CD4-positive, alpha-beta T cell (primary cell): ENCODE data around the gene MTHFD1L. TPM values are rescaled to one million over a fixed set of nuclear protein-coding genes. Genes with fewer than 3 reads are reported as not detected.

Experiments
- ATAC-seq: fragments of 200-7000 bp; cut with Tn5 transposase; one replicate; pipeline ENCODE4 v1.10.0; 2022; ENCODE audit warnings: mild to moderate bottlenecking; ENCODE audit not compliant: poor library complexity
- CTCF ChIA-PET: fragments of 350-600 bp; sonication (Branson Sonifier 250); formaldehyde crosslinking; loops from one replicate; lab custom pipeline; 2021; ENCODE audit warnings: antibody characterized with exemption, inconsistent platforms; lab: Charles Lee
- POLR2A ChIA-PET: fragments of 350-600 bp; sonication (Branson Sonifier 250); formaldehyde crosslinking; loops from one replicate; lab custom pipeline; 2021; ENCODE audit warnings: antibody characterized with exemption, inconsistent platforms; lab: Charles Lee
- DNase-seq, 14 experiments: peaks; one replicate each; pipeline ENCODE4 v3.0.0-alpha.2; 2013 to 2020; ENCODE audit warnings: mixed read lengths in 2 of 14
- H3K27ac ChIP-seq, 2 donors: one replicate each; pipeline versions ENCODE4 v1.5.1 to v1.7.0; 2013; ENCODE audit warnings: low read length in 2 of 2, low read depth in 1 of 2, mild to moderate bottlenecking in 1 of 2
- H3K27me3 ChIP-seq, 2 experiments: 1 replicate in 1 of 2; 2 replicates in 1 of 2; pipeline versions ENCODE4 v1.6.1 to v1.7.0; 2013; ENCODE audit warnings: low read length in 2 of 2, control low read depth in 1 of 2, mild to moderate bottlenecking in 1 of 2, moderate library complexity in 1 of 2; ENCODE audit not compliant: insufficient read depth in 2 of 2, control insufficient read depth in 1 of 2
- H3K36me3 ChIP-seq: one replicate; pipeline ENCODE4 v1.6.1; 2013; ENCODE audit warnings: low read length, control low read depth; ENCODE audit not compliant: insufficient read depth
- H3K4me1 ChIP-seq: one replicate; pipeline ENCODE4 v1.6.1; 2013; ENCODE audit warnings: low read length, control low read depth; ENCODE audit not compliant: insufficient read depth
- H3K4me3 ChIP-seq: one replicate; pipeline ENCODE4 v1.5.1; 2013; ENCODE audit warnings: mild to moderate bottlenecking, low read length, moderate library complexity
- H3K9me3 ChIP-seq, 2 experiments: 1 replicate in 1 of 2; 2 replicates in 1 of 2; pipeline versions ENCODE4 v1.6.1 to v1.7.0; 2013; ENCODE audit warnings: low read length in 2 of 2, mild to moderate bottlenecking in 2 of 2, control low read depth in 1 of 2, moderate library complexity in 1 of 2; ENCODE audit not compliant: control insufficient read depth in 1 of 2, insufficient read depth in 1 of 2
- H3K27ac Mint-ChIP-seq: one replicate; pipeline ENCODE4 v1.8.0; 2020; ENCODE audit warnings: mixed read lengths
- H3K27me3 Mint-ChIP-seq: one replicate; pipeline ENCODE4 v1.8.0; 2021; ENCODE audit warnings: mixed read lengths
- H3K36me3 Mint-ChIP-seq: one replicate; pipeline ENCODE4 v1.8.0; 2021; ENCODE audit warnings: low read depth, mixed read lengths
- H3K4me1 Mint-ChIP-seq: one replicate; pipeline ENCODE4 v1.8.0; 2021; ENCODE audit warnings: low read depth, mixed read lengths
- H3K4me3 Mint-ChIP-seq: one replicate; pipeline ENCODE4 v1.8.0; 2020; ENCODE audit warnings: mild to moderate bottlenecking, mixed read lengths
- H3K9me3 Mint-ChIP-seq: one replicate; pipeline ENCODE4 v1.8.0; 2020; ENCODE audit warnings: mixed read lengths
- intact Hi-C, 2 experiments: fragments of 100-400 bp; cut with DNase I in 1 of 2; cut with micrococcal nuclease in 1 of 2; formaldehyde crosslinking; loops; one replicate each; pipeline versions ENCODE4 v1.15.1 to v1.9.0; 2023 to 2025; cut with DNase I, micrococcal nuclease
- total RNA-seq, 174 experiments: library from RNA in 2 of 174; stranded (reverse) in 2 of 174; gene quantifications; one replicate each; pipeline ENCODE4 v1.2.3 and lab custom pipeline; 2021 to 2026
- TF ChIP-seq, protein P1 (sequence below): fragments of 200-600 bp; IDR thresholded peaks from one replicate; pipeline ENCODE4 v1.8.0; 2022; ENCODE audit warnings: antibody characterized with exemption, mild to moderate bottlenecking

MTHFD1L gene
- total RNA-seq, 2 experiments from 2014 or later: 8.8 to 9.7 TPM

DNA sequence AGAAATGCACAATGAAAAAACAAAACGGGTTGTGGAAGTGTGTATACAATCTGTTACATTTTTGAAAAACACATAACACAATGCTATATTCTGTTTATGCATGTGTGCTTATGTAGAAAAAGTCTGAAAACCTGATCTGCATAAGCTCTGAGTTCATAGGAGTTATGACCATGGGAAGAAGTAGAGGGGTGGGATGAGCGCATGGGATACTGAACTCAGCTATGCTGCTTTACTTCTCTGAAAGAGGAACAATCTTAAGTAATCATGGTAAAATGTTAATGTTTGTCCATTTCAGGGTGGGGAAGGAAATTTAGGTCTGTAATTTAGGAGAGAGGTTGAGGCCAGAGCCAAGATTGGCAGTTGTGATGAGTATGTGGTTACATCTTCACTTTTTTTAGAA, 126.8 kb downstream of the MTHFD1L start:
- ATAC-seq (no peak), DNase-seq (no peak)
- Mint-ChIP-seq H3K36me3 (peaks cover 15% of the 10 kb centered on the region), H3K4me1 (peaks cover 6% of the 10 kb centered on the region), H3K9me3 (peaks cover 2% of the 10 kb centered on the region), H3K27me3 (no peaks in the 10 kb centered on the region), H3K27ac (no peak overlapping the region), H3K4me3 (no peak overlapping the region)
- no peaks in the 10 kb centered on the region for H3K9me3 ChIP-seq
- CTCF ChIA-PET: no interaction called here
- no peaks in the 10 kb centered on the region for H3K27me3 ChIP-seq
- peaks cover 4% of the 10 kb centered on the region for H3K4me1 ChIP-seq
- POLR2A ChIA-PET: no interaction called here
- no peak overlapping the region for H3K4me3 ChIP-seq
- intact Hi-C loops: no loop called here
- no peaks in the 10 kb centered on the region for H3K36me3 ChIP-seq
- TF ChIP-seq, protein P1, sequence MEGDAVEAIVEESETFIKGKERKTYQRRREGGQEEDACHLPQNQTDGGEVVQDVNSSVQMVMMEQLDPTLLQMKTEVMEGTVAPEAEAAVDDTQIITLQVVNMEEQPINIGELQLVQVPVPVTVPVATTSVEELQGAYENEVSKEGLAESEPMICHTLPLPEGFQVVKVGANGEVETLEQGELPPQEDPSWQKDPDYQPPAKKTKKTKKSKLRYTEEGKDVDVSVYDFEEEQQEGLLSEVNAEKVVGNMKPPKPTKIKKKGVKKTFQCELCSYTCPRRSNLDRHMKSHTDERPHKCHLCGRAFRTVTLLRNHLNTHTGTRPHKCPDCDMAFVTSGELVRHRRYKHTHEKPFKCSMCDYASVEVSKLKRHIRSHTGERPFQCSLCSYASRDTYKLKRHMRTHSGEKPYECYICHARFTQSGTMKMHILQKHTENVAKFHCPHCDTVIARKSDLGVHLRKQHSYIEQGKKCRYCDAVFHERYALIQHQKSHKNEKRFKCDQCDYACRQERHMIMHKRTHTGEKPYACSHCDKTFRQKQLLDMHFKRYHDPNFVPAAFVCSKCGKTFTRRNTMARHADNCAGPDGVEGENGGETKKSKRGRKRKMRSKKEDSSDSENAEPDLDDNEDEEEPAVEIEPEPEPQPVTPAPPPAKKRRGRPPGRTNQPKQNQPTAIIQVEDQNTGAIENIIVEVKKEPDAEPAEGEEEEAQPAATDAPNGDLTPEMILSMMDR: no peak
- H3K27ac ChIP-seq: no peak overlapping the region

DNA sequence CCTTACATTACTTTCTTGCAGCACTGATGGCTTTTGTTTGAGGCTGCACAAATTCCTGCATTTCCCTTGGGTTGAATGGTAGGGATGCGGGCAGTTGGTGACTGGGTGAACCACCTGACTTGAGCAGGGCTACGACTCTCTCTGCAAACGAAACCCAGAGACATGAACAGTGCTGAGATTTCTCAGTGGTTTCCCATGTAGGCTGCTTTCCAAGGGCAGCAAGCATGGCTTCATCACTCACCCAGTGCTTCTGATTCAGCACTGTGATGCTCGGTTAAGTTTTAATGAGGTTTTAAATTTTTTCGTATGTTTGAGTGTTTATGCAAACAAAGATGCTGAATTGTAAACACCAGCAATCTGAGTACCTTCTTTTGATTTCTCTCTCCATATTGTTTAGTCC, 127.2 kb downstream of the MTHFD1L start:
- intact Hi-C loops: no loop called here
- Mint-ChIP-seq H3K9me3 (peaks cover 2% of the 10 kb centered on the region), H3K27me3 (no peaks in the 10 kb centered on the region), H3K36me3 (peaks cover 15% of the 10 kb centered on the region), H3K27ac (no peak overlapping the region), H3K4me1 (peaks cover 2% of the 10 kb centered on the region), H3K4me3 (no peak overlapping the region)
- Histone ChIP-seq H3K9me3 (no peaks in the 10 kb centered on the region), H3K4me3 (no peak overlapping the region), H3K36me3 (no peaks in the 10 kb centered on the region), H3K4me1 (no peaks in the 10 kb centered on the region), H3K27ac (no peak overlapping the region), H3K27me3 (no peaks in the 10 kb centered on the region)
- POLR2A ChIA-PET: no interaction called here
- CTCF ChIA-PET: no interaction called here
- TF ChIP-seq, protein P1: no peak
- ATAC-seq (no peak), DNase-seq (no peak)

DNA sequence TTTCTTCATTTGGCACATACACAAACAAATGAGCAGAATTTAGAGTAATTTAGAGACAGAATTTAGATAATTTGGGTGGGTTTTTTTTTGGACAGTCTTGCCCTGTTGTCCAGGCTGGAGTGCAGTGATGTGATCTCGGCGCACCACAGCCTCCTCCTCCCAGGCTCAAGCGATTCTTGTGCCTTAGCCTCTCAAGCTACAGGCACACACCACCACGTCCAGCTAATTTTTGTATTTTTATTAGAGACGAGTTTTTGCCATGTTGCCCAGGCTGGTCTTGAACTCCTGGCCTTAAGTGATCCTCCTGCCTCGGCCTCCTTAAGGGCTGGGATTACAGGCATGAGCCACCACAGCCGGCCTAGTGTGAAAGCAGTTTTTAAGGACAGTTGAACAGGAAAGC, 127.8 kb downstream of the MTHFD1L start:
- Histone ChIP-seq H3K27ac (no peak overlapping the region), H3K27me3 (no peaks in the 10 kb centered on the region), H3K9me3 (no peaks in the 10 kb centered on the region), H3K4me1 (no peaks in the 10 kb centered on the region), H3K36me3 (no peaks in the 10 kb centered on the region), H3K4me3 (no peak overlapping the region)
- DNase-seq (no peak), ATAC-seq (no peak)
- intact Hi-C loops: no loop called here
- Mint-ChIP-seq H3K27me3 (no peaks in the 10 kb centered on the region), H3K4me1 (no peaks in the 10 kb centered on the region), H3K36me3 (peaks cover 15% of the 10 kb centered on the region), H3K4me3 (no peak overlapping the region), H3K27ac (no peak overlapping the region), H3K9me3 (peaks cover 2% of the 10 kb centered on the region)
- POLR2A ChIA-PET: no interaction called here
- CTCF ChIA-PET: no interaction called here
- TF ChIP-seq, protein P1: no peak
